Mucosa of gallbladder (tissue), 1 donor: ENCODE data around the gene EFR3B. TPM values are rescaled to one million over a fixed set of nuclear protein-coding genes. Genes with fewer than 3 reads are reported as not detected.
A peak's percentile ranks its signal among the peaks of the same experiment; 100 is the strongest.
"Not testable (repeated sequence)": the region's sequence is repeated elsewhere in the genome, so short reads cannot be mapped to it uniquely, and the experiment has no call there.

Experiments used
- DNase-seq: peaks from one replicate; pipeline ENCODE4 v3.0.0-alpha.2; 2020; ENCODE audit warnings: low spot score
- total RNA-seq: library from RNA; stranded (reverse); gene quantifications from one replicate; pipeline ENCODE4 v1.2.1, GENCODE V29; 2021
- donor health status: DM: no; HTN: no; CAD: no.

EFR3B gene
- total RNA-seq, 1 donor from 2014 or later, result 1.8 TPM

GRCh38 chr2:25145803-25146202 is 103.9 kb downstream of the EFR3B start:
- DNase-seq, result no peak

- DNase-seq, result no peak
Measured at GRCh38 chr2:25146896-25147295, 105.0 kb downstream of the EFR3B start.

- no peak for DNase-seq
Measured at GRCh38 chr2:25149646-25150045, 107.8 kb downstream of the EFR3B start.

- not testable (repeated sequence) for DNase-seq
Measured at GRCh38 chr2:25150993-25151392, 109.1 kb downstream of the EFR3B start.

- DNase-seq, result no peak
Measured at GRCh38 chr2:25151718-25152117, 109.8 kb downstream of the EFR3B start.

GRCh38 chr2:25155401-25155800 is 113.5 kb downstream of the EFR3B start:
- no peak for DNase-seq

- no peak for DNase-seq
Measured at GRCh38 chr2:25158096-25158852, 116.4 kb downstream of the EFR3B start.

GRCh38 chr2:25159949-25160348 is 118.1 kb downstream of the EFR3B start:
- DNase-seq, result no peak

GRCh38 chr2:25160376-25160775 is 118.5 kb downstream of the EFR3B start:
- no peak for DNase-seq

- DNase-seq, result peak; percentile 64
Measured at GRCh38 chr2:25161055-25161781, 119.3 kb downstream of the EFR3B start.

- not testable (repeated sequence) for DNase-seq
Measured at GRCh38 chr2:25162061-25162460, 120.2 kb downstream of the EFR3B start.

- no peak for DNase-seq
Measured at GRCh38 chr2:25164561-25164960, 122.7 kb downstream of the EFR3B start.

- no peak for DNase-seq
Measured at GRCh38 chr2:25165992-25166875, 124.4 kb downstream of the EFR3B start.

- DNase-seq, result no peak
Measured at GRCh38 chr2:25168256-25169072, 126.6 kb downstream of the EFR3B start, which contains the start of gene POMC. POMC (minus strand) TSS chr2:25168580; CDS start chr2:25164772, 3,808 bp downstream.

- DNase-seq, result no peak
Measured at GRCh38 chr2:25169073-25169470, 127.2 kb downstream of the EFR3B start.

GRCh38 chr2:25170888-25171287 is 129.0 kb downstream of the EFR3B start:
- DNase-seq, result no peak

GRCh38 chr2:25173719-25174118 is 131.8 kb downstream of the EFR3B start:
- DNase-seq, result no peak

- no peak for DNase-seq
Measured at GRCh38 chr2:25174192-25174861, 132.5 kb downstream of the EFR3B start.

- no peak for DNase-seq
Measured at GRCh38 chr2:25176138-25176537, 134.3 kb downstream of the EFR3B start.

- DNase-seq, result no peak
Measured at GRCh38 chr2:25176541-25177181, 134.8 kb downstream of the EFR3B start.
